OCI-LY1 (cell line): ENCODE measurements around the gene TMEM161B.
"Not testable (repeated sequence)": the region's sequence is repeated elsewhere in the genome, so short reads cannot be mapped to it uniquely, and the experiment has no call there.

ENCODE experiments used
- CTCF ChIP-seq: fragments of 200-600 bp; sonication (generic), shearing (Covaris generic); IDR thresholded peaks from 2 replicates; pipeline ENCODE4 v1.5.1; 2017; ENCODE audit warnings: mild to moderate bottlenecking, antibody characterized with exemption, low read length, moderate library complexity, mixed read lengths
- EZH2 ChIP-seq: fragments of 200-600 bp; sonication (generic), shearing (Covaris generic); IDR thresholded peaks from 2 replicates; pipeline ENCODE4 v1.8.0; 2017; ENCODE audit warnings: borderline replicate concordance, mixed run types, mild to moderate bottlenecking, antibody characterized with exemption, low read length, moderate library complexity, mixed read lengths

DNA sequence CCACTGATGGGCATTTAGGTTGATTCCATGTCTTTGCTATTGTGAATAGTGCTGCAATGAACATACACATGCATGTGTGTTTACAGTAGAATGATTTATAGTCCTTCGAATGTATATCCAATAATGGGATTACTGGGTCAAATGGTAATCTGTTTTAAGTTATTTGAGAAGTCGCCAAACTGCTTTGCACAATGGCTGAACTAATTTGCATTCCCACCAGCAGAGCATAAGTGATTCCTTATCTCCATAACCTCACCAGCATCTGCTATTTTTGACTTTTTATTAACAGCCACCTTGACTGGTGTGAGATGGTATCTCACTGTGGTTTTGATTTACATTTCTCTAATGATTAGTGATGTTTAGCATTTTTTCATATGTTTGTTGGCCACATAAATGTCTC is 25.2 kb downstream of the TMEM161B start:
- TF ChIP-seq CTCF, EZH2: not testable (repeated sequence)
